Upper lobe of left lung (tissue), 4 donors: ENCODE measurements around the gene TSC1.

Source experiments
- EP300 ChIP-seq, 4 donors: sonication (generic); formaldehyde crosslinking; IDR thresholded peaks; one replicate each; pipeline ENCODE4 v1.5.1; 2017; ENCODE audit warnings: antibody characterized with exemption in 4 of 4, control low read depth in 2 of 4
- POLR2A ChIP-seq, 4 donors: fragments of 450-650 bp; IDR thresholded peaks; one replicate each; pipeline ENCODE4 v1.5.1; 2016 to 2017; ENCODE audit warnings: antibody characterized with exemption in 4 of 4, mild to moderate bottlenecking in 2 of 4
- POLR2AphosphoS5 ChIP-seq, 2 donors: sonication (generic); formaldehyde crosslinking; IDR thresholded peaks; one replicate each; pipeline ENCODE4 v1.5.1; 2017; ENCODE audit warnings: antibody characterized with exemption in 2 of 2
- TF ChIP-seq, protein P1 (sequence below), 6 experiments: fragments of 450-650 bp in 4 of 6; fragments of 200-600 bp in 2 of 6; sonication (generic) in 2 of 6; IDR thresholded peaks; one replicate each; pipeline ENCODE4 v1.5.1; 2016 to 2019; ENCODE audit warnings: antibody characterized with exemption in 6 of 6

- TF ChIP-seq, protein P1, sequence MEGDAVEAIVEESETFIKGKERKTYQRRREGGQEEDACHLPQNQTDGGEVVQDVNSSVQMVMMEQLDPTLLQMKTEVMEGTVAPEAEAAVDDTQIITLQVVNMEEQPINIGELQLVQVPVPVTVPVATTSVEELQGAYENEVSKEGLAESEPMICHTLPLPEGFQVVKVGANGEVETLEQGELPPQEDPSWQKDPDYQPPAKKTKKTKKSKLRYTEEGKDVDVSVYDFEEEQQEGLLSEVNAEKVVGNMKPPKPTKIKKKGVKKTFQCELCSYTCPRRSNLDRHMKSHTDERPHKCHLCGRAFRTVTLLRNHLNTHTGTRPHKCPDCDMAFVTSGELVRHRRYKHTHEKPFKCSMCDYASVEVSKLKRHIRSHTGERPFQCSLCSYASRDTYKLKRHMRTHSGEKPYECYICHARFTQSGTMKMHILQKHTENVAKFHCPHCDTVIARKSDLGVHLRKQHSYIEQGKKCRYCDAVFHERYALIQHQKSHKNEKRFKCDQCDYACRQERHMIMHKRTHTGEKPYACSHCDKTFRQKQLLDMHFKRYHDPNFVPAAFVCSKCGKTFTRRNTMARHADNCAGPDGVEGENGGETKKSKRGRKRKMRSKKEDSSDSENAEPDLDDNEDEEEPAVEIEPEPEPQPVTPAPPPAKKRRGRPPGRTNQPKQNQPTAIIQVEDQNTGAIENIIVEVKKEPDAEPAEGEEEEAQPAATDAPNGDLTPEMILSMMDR (IDR thresholded peaks at IDR 0.05): no peak
- no peak for TF ChIP-seq POLR2A (IDR thresholded peaks at IDR 0.05)
- TF ChIP-seq POLR2AphosphoS5 (IDR thresholded peaks at IDR 0.05): no peak
- no peak for TF ChIP-seq EP300 (IDR thresholded peaks at IDR 0.05)
Measured at GRCh38 chr9:132961002-132961401, 16.6 kb upstream of the TSC1 start.
